ENCODE data around the gene PTPRO.

The PTPRO gene

DNA sequence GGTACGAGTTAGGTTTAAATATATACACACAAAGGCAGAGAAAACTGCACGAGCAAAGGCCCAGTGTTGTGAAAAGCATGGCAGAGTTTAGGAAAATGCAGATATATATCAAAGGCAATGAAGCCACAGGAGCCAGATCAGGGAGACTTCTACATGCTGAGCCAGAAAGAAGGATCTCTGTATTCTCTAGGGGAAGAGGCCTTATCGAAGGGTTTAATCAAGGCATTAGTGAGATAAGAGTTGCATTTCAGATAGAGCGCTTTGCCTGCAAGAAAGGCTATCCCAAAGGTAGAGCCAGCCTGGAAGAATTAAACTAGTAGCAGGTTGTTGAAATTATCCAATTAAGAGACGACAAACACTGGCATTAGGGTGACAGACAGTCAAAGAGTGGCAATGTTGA is 7.6 kb downstream of the PTPRO start:
- H3K9me3 Mint-ChIP-seq, result no peaks in the 10 kb centered on the region
- no peak for DNase-seq (ENCODE audit: low spot score in 2 of 2)
- no peaks in the 10 kb centered on the region for H3K36me3 Mint-ChIP-seq
- H3K27ac Mint-ChIP-seq, result no peak overlapping the region
- H3K4me1 Mint-ChIP-seq, result no peaks in the 10 kb centered on the region
- ATAC-seq, result no peak
- no peak overlapping the region for H3K4me3 Mint-ChIP-seq

DNA sequence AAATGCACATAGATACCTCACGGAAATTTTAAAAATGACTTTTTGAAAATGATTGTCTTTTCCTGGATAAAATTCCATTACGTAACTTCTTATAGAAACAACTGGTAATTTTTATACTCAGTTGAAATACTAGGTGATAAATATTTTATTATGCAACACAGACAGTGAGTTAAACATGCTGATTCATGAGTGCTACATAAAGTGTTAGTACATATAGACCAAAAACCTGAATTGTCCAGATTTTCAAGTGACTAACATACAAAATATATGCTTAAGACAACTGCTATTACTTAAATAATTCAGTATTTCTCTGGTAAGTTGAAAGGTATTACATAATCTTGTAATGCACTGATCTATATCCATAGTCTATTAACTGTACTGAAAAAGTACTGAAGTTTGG is 11.9 kb downstream of the PTPRO start:
- H3K27ac Mint-ChIP-seq, result no peak overlapping the region
- no peak overlapping the region for H3K4me3 Mint-ChIP-seq
- no peaks in the 10 kb centered on the region for H3K4me1 Mint-ChIP-seq
- H3K9me3 Mint-ChIP-seq, result no peaks in the 10 kb centered on the region
- ATAC-seq (no peak), DNase-seq (ENCODE audit: low spot score in 2 of 2) (no peak)
- no peaks in the 10 kb centered on the region for H3K36me3 Mint-ChIP-seq

- Mint-ChIP-seq H3K9me3 (no peaks in the 10 kb centered on the region), H3K36me3 (no peaks in the 10 kb centered on the region), H3K27ac (no peak overlapping the region), H3K4me1 (no peaks in the 10 kb centered on the region), H3K4me3 (no peak overlapping the region)
- no peak for DNase-seq (ENCODE audit: low spot score in 2 of 2)
- ATAC-seq, result no peak
Measured at GRCh38 chr12:15335959-15336358, 13.7 kb downstream of the PTPRO start.

DNA sequence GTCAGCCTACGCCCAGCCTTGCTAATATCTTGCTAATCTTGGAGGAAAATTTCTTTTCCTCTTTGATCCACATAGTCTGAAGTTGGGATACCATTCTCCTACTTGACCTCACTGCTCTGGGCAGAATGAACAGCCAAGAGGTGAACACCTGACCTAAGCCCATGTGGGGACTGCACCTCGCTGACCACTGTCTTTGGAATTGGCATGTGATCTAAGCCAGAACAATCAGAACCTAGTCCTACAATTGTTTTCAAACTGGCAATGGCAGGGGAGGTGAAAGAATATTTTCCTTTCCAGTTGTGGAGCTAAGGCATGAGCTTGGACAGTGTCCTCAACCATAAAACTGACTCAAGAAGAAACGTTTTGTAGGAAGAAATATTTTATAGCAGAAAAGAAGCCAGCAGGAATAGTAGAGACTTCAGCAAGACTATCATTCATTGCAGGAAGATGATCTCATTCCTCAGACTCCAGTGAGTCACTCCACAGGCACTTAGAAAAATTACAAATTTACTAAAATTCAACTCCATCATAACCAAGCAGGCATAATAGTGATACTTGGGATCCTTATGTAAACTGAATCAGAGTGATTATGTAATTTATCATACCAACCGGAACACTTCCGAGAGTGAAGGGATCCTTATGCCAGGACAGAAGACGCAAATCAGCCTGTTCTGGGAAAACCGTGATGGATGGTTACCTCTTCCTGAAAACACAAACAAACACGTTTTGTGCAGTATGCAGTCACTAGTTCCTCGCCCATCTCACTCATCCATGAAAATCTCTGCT is 14.7 kb downstream of the PTPRO start:
- Mint-ChIP-seq H3K36me3 (no peaks in the 10 kb centered on the region), H3K4me1 (no peaks in the 10 kb centered on the region), H3K4me3 (no peak overlapping the region), H3K27ac (no peak overlapping the region), H3K9me3 (no peaks in the 10 kb centered on the region)
- ATAC-seq (no peak), DNase-seq (ENCODE audit: low spot score in 2 of 2) (no peak)

DNA sequence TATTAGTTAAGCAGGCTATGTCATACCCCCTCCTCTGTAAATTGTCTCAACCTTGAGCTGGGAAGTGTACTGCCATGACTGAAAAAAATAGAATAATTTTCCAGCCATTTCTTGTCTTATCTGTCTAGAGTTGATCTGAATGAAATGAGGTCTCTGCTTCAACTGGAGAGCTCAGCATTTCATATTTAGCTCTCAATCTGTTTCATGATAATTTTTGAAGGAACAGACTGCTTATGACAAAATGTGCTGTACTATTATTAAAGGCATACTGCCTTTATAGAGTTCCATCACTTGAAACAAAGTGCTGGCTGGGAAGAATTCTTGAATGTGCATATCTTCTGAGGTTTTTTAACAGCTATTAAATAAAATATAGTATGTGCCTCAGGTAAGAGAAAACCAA is 19.1 kb downstream of the PTPRO start:
- Mint-ChIP-seq H3K27ac (no peak overlapping the region), H3K4me1 (no peaks in the 10 kb centered on the region), H3K4me3 (no peak overlapping the region), H3K9me3 (no peaks in the 10 kb centered on the region), H3K36me3 (no peaks in the 10 kb centered on the region)
- ATAC-seq (no peak), DNase-seq (ENCODE audit: low spot score in 2 of 2) (no peak)

GRCh38 chr12:15344561-15344960 is 22.3 kb downstream of the PTPRO start:
- ATAC-seq, result no peak
- no peak overlapping the region for H3K27ac Mint-ChIP-seq
- DNase-seq (ENCODE audit: low spot score in 2 of 2), result no peak
- no peak overlapping the region for H3K4me3 Mint-ChIP-seq
- H3K36me3 Mint-ChIP-seq, result no peaks in the 10 kb centered on the region
- H3K9me3 Mint-ChIP-seq, result no peaks in the 10 kb centered on the region
- H3K4me1 Mint-ChIP-seq, result no peaks in the 10 kb centered on the region

GRCh38 chr12:15346488-15346887 is 24.2 kb downstream of the PTPRO start:
- DNase-seq (ENCODE audit: low spot score in 2 of 2) (no peak), ATAC-seq (no peak)
- H3K4me1 Mint-ChIP-seq, result no peaks in the 10 kb centered on the region
- no peaks in the 10 kb centered on the region for H3K36me3 Mint-ChIP-seq
- no peak overlapping the region for H3K4me3 Mint-ChIP-seq
- H3K9me3 Mint-ChIP-seq, result no peaks in the 10 kb centered on the region
- H3K27ac Mint-ChIP-seq, result no peak overlapping the region

DNA sequence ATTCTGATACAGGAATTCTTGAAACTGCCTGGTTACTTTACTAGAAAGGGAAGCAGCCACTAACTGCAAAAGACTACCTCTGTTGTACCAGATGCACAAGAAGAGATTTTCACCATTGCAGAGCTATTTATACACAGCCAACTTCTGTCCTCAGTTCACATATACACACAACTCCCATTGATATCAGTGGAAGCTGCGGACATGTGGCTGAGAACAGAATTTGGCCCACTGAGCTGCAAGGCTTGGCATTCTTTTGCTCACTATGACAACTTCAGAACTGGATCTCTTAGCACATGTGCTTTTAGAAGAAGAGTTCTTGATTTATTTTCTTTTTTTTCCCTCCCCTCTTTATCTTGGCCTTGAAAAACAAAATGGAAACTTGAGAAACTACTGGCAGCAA is 28.3 kb downstream of the PTPRO start:
- no peak overlapping the region for H3K27ac Mint-ChIP-seq
- no peaks in the 10 kb centered on the region for H3K4me1 Mint-ChIP-seq
- DNase-seq (ENCODE audit: low spot score in 2 of 2) (no peak), ATAC-seq (no peak)
- H3K36me3 Mint-ChIP-seq, result no peaks in the 10 kb centered on the region
- no peak overlapping the region for H3K4me3 Mint-ChIP-seq
- H3K9me3 Mint-ChIP-seq, result no peaks in the 10 kb centered on the region

DNA sequence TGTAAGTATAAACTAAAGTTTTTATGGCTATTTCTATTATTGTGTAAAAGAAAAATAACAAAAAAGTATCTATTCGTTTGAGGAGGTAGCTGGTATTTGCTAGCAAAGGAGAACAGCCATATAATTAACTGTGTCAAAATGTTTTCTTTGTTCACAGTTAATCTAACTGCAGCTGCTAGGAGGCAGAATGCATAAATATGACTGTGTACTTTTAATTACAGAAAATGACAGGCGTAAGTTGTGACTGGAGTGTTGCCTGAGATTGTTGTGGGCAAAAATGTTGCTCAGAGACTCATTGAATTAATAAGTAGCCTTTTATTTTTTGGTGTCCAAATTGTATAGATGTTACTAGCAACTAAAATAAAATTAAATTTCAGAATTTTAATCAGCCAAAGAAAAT is 33.5 kb downstream of the PTPRO start:
- Mint-ChIP-seq H3K27ac (no peak overlapping the region), H3K36me3 (no peaks in the 10 kb centered on the region), H3K9me3 (no peaks in the 10 kb centered on the region), H3K4me3 (no peak overlapping the region), H3K4me1 (no peaks in the 10 kb centered on the region)
- no peak for ATAC-seq
- DNase-seq (ENCODE audit: low spot score in 2 of 2), result no peak

- Mint-ChIP-seq H3K9me3 (no peaks in the 10 kb centered on the region), H3K4me1 (no peaks in the 10 kb centered on the region), H3K36me3 (no peaks in the 10 kb centered on the region), H3K4me3 (no peak overlapping the region), H3K27ac (no peak overlapping the region)
- ATAC-seq, result no peak
- no peak for DNase-seq (ENCODE audit: low spot score in 2 of 2)
Measured at GRCh38 chr12:15356951-15357364, 34.6 kb downstream of the PTPRO start.

DNA sequence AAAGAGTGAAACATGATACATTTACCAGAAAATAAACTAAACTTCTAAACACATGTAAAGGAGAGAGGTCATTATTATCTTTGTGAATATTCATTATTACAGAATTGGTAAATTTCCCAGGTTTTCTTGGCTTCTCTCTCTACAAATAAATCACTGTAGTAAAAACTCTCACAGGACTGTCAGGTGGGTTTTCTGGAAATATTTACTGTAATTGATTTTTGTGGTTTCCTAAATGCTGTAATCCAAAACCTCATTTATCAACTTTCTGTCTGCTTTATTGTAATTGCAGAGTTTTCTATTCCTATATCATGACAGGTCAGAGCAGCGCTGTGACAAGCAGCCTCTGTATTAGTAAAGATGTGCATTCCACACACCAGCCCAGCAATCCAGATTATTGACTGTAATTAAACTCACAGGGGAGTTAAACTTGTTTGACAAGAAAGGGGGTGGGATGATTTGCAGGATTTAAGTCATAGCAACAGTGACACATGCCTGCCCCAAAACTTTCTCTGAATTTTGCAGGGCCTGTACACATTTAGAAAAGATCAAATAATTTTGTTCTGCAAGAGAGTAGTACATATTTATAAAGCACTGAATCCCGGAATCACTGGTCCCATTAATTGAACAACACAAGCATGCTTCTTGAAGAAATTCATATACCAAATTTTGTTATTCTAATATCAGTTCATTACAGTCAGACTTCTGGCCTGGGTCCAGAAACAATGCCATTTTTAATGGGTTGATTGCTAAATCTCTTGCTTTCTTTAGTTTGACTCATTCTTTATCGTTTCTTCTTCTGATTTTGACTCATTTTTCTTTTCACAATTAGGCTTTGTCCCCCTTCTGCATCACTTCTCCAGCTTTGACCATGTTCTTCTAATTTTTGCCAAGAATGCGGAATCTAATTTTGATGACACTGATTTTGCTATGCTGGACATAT is 42.2 kb downstream of the PTPRO start:
- no peaks in the 10 kb centered on the region for H3K9me3 Mint-ChIP-seq
- H3K4me1 Mint-ChIP-seq, result no peaks in the 10 kb centered on the region
- H3K4me3 Mint-ChIP-seq, result no peak overlapping the region
- no peak overlapping the region for H3K27ac Mint-ChIP-seq
- no peak for DNase-seq (ENCODE audit: low spot score in 2 of 2)
- H3K36me3 Mint-ChIP-seq, result no peaks in the 10 kb centered on the region
- ATAC-seq, result no peak

- Mint-ChIP-seq H3K36me3 (no peaks in the 10 kb centered on the region), H3K4me1 (no peaks in the 10 kb centered on the region), H3K9me3 (no peaks in the 10 kb centered on the region), H3K4me3 (no peak overlapping the region), H3K27ac (no peak overlapping the region)
- no peak for DNase-seq (ENCODE audit: low spot score in 2 of 2)
- ATAC-seq, result no peak
Measured at GRCh38 chr12:15368812-15369211, 46.5 kb downstream of the PTPRO start.

GRCh38 chr12:15372352-15372751 is 50.0 kb downstream of the PTPRO start:
- Mint-ChIP-seq H3K4me3 (no peak overlapping the region), H3K27ac (no peak overlapping the region), H3K36me3 (no peaks in the 10 kb centered on the region), H3K4me1 (no peaks in the 10 kb centered on the region), H3K9me3 (peaks cover 11% of the 10 kb centered on the region)
- DNase-seq (ENCODE audit: low spot score in 2 of 2), result no peak
- ATAC-seq, result no peak

- no peak for DNase-seq (ENCODE audit: low spot score in 2 of 2)
- no peak for ATAC-seq
- Mint-ChIP-seq H3K9me3 (no peaks in the 10 kb centered on the region), H3K4me1 (no peaks in the 10 kb centered on the region), H3K4me3 (no peak overlapping the region), H3K36me3 (no peaks in the 10 kb centered on the region), H3K27ac (no peak overlapping the region)
Measured at GRCh38 chr12:15387772-15388171, 65.5 kb downstream of the PTPRO start.

DNA sequence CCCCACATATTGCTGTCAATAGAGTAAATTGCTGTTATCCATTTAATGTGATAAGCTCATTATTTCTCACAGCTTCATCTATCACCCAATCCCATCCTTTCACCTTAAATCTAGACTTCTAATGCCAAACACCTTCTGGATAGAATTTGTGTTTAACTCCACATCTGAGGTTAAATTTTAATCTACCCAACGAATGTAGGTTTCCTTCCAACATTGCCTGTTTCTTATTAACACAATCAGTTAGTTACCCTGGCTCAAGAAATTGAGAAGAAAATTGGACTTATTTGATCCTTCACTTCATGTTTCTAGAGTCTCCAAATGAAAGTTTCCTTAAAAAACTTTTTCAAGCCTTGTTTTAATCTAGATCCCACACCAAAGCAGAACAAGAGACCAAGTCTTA is 67.3 kb downstream of the PTPRO start:
- Mint-ChIP-seq H3K36me3 (no peaks in the 10 kb centered on the region), H3K4me1 (no peaks in the 10 kb centered on the region), H3K27ac (no peak overlapping the region), H3K9me3 (no peaks in the 10 kb centered on the region), H3K4me3 (no peak overlapping the region)
- ATAC-seq (no peak), DNase-seq (ENCODE audit: low spot score in 2 of 2) (no peak)

- DNase-seq (ENCODE audit: low spot score in 2 of 2) (no peak), ATAC-seq (no peak)
- peak overlapping the region; percentile 26 for H3K27ac Mint-ChIP-seq
- no peaks in the 10 kb centered on the region for H3K9me3 Mint-ChIP-seq
- H3K4me3 Mint-ChIP-seq, result no peak overlapping the region
- no peaks in the 10 kb centered on the region for H3K36me3 Mint-ChIP-seq
- H3K4me1 Mint-ChIP-seq, result no peaks in the 10 kb centered on the region
Measured at GRCh38 chr12:15393037-15393436, 70.7 kb downstream of the PTPRO start.

All from stimulated activated effector memory CD8-positive, alpha-beta T cell treated with anti-CD3 and anti-CD28 coated beads, Interleukin-12 subunit alpha, Interleukin-12 subunit beta, amount 100 ng/mL, for 72 hours (primary cell).